Astrocyte of the spinal cord (primary cell): ENCODE data around the gene TRUB1.

ENCODE experiments used
- DNase-seq: peaks from one replicate; pipeline ENCODE4 v3.0.0; 2011; ENCODE audit warnings: low read depth, low spot score
- H3K4me3 ChIP-seq: 2 replicates; pipeline ENCODE4 v1.5.1; 2011; ENCODE audit warnings: low read depth, mild to moderate bottlenecking, low read length, moderate library complexity
- CTCF ChIP-seq: IDR thresholded peaks from 2 replicates; pipeline ENCODE4 v1.5.1; 2012; ENCODE audit warnings: low read depth, mild to moderate bottlenecking, low read length, inconsistent platforms
- in situ Hi-C: cut with HindIII; loops from 2 replicates; pipeline ENCODE4 v1.10.0; 2017; ENCODE audit warnings: low sequenced_read_pairs

Gene TRUB1

DNA sequence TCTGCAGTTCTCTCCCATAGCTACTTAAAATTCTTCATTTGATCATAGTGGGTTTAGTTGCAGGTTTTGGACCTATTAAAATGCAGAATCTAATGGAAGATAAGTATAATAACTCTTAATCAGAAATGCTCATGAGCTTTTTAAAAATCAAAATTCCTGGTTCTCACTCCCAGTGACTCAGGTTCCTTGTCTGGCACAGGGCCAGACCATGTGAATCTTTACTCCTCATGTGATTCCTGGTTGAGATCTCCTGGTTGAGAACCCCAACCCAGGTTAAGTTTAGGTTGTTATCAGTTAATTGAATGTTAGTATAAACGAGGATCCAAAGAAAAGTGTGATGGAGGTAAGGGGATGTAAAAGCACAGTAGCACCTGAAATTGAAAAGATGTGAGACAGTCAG, 17.5 kb upstream of the TRUB1 start:
- H3K4me3 ChIP-seq = no peak overlapping the region
- TF ChIP-seq CTCF = no peak
- DNase-seq = no peak
- in situ Hi-C loops = no loop called here

- in situ Hi-C loops = no loop called here
- no peak for TF ChIP-seq CTCF
- DNase-seq = no peak
- no peak overlapping the region for H3K4me3 ChIP-seq
Observed at GRCh38 chr10:114922003-114922402, 16.0 kb upstream of the TRUB1 start.

GRCh38 chr10:114923551-114923950, 14.4 kb upstream of the TRUB1 start:
- DNase-seq = no peak
- in situ Hi-C loops = no loop called here
- no peak for TF ChIP-seq CTCF
- H3K4me3 ChIP-seq = no peak overlapping the region

GRCh38 chr10:114925587-114926586, 12.1 kb upstream of the TRUB1 start:
- DNase-seq = peak; percentile 74
- in situ Hi-C loops = no loop called here
- H3K4me3 ChIP-seq = no peak overlapping the region
- TF ChIP-seq CTCF = no peak

- in situ Hi-C loops = no loop called here
- DNase-seq = no peak
- no peak overlapping the region for H3K4me3 ChIP-seq
- no peak for TF ChIP-seq CTCF
Observed at GRCh38 chr10:114928818-114929217, 9.2 kb upstream of the TRUB1 start.

DNA sequence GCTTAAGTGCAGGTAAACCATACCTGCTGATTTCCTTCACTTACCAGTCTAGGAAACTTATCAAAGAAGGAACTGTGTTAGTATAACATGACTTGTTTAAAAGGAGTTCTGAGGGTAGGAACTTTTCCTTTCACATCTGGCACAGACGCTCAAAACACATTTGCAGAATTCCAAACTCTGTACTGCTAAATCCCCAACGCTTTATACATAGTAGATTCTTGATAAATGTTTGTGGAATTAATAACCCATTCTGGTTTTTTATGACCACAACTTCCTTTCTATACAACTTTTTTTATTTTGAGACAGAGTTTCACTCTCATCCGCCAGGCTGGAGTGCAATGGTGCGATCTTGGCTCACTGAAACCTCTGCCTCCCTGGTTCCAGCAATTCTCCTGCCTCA, 7.7 kb upstream of the TRUB1 start:
- H3K4me3 ChIP-seq = no peak overlapping the region
- peak; percentile 31 for DNase-seq
- in situ Hi-C loops = no loop called here
- TF ChIP-seq CTCF = no peak
